ENCODE results near the gene CNOT10.
"Not testable (repeated sequence)": the region's sequence is repeated elsewhere in the genome, so short reads cannot be mapped to it uniquely, and the experiment has no call there.

CNOT10 gene

DNA sequence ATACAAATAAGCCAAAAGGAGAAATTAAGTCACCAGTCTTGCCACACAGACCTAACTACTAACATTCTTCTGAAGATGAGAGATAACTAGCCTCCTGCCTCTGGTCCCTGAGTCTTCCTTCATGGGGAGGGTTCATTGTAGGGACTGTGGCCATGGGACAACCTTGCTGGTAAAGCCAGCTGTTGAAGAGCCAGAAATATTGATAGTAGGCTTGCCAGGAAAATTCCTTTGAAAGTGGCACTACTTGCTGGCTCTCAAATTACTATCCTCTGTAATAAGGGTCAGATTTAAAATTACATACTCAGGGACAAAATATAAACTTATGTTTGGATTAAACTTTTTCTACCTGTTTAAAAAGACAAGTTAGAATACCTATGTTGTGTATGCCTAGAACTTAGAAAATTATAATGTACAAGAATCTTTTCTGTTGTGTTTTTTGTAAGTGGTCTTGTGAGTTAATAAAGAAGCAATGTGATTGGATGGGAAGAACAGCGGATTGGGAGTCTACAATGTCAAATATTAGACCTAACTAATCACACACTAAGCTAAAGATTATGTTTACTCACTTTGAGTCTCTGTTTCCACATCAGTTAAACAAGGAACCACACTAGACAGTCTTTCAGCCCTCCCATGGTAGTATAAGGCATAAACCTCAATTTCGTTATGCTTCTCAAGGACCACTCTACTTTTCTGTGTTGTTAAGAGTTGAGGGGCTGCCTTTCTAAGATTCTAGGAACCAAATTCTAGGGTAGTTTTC lies 72.8 kb downstream of the CNOT10 start:
- DNase-seq (ENCODE audit: low read depth): no peak

DNA sequence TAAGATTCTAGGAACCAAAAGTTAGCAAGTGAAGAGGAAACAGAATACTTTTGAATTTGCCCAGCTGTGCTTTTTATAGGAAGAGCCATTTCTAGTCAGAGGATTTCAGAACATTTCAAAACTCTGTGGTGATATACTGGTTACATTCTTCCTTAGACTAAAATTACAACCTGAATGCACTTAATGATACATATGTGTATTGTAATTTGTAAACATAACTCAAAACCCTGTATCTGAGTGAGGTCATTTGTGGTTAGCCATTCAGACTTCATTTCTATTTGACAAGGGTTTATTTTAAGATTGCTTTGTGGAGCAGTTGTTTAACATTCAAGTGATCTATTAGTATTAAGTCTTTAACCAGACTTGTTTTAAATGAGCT lies 73.4 kb downstream of the CNOT10 start:
- DNase-seq (ENCODE audit: low read depth): peak; percentile 25

DNA sequence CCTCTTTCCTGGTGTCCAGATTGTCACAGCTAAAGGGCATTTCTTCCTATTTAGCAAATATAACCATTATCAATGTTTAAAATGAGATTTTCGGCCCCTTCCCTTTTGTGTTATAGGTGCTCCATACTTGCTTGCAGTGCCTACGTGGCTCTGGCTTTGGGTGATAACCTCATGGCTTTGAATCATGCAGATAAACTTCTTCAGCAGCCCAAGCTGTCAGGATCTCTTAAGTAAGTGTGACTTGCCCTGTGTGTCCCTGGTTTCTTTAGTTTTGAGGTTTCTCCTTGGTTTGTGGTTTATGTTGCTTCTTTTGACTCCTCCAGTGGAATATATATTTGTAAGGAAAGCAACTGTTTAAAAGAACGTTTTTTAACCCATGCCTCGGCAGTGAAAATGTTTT lies 74.4 kb downstream of the CNOT10 start:
- DNase-seq (ENCODE audit: low read depth): no peak

- no peak for DNase-seq (ENCODE audit: low read depth)
These were observed 79.5 kb downstream of the CNOT10 start for GRCh38 chr3:32764481-32764880.

DNA sequence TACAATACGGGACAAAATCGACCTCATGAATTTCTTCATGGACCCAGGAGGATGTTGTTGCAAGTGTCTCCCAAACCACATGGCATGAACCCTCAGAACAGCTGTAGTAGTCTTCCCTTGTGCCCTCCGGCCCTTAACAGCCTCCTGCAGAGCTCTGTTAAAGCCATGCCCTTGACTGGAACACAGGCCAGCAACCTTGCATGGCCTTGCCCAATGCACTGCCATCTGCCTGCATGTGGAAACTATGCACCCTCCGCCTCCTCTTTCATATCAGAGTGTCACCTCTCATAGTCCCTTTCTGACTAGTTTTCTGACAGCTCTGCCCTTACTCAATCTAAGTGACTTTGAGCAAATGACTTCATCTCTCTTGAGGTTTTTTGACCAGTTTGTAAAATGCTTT lies 93.4 kb downstream of the CNOT10 start:
- no peak for DNase-seq (ENCODE audit: low read depth)

GRCh38 chr3:32780071-32780734 lies 95.2 kb downstream of the CNOT10 start:
- no peak for DNase-seq (ENCODE audit: low read depth)

GRCh38 chr3:32780735-32781210 lies 95.8 kb downstream of the CNOT10 start:
- peak; percentile 14 for DNase-seq (ENCODE audit: low read depth)

GRCh38 chr3:32781211-32781968 lies 96.4 kb downstream of the CNOT10 start:
- peak; percentile 70 for DNase-seq (ENCODE audit: low read depth)

DNA sequence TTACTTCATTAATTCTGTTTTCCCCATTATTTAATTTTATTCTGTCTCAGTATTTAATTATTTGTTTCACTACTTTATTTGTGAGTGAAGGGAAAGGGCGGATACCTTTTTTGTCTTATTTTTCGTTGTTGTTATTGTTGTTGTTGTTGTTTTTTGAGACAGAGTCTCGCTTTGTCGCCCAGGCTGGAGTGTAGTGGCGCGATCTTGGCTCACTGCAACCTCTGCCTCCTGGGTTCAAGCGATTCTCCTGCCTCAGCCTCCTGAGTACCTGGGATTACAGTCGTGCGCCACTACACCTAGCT lies 96.9 kb downstream of the CNOT10 start:
- not testable (repeated sequence) for DNase-seq (ENCODE audit: low read depth)

- no peak for DNase-seq (ENCODE audit: low read depth)
These were observed 97.4 kb downstream of the CNOT10 start for GRCh38 chr3:32782407-32782806.

DNA sequence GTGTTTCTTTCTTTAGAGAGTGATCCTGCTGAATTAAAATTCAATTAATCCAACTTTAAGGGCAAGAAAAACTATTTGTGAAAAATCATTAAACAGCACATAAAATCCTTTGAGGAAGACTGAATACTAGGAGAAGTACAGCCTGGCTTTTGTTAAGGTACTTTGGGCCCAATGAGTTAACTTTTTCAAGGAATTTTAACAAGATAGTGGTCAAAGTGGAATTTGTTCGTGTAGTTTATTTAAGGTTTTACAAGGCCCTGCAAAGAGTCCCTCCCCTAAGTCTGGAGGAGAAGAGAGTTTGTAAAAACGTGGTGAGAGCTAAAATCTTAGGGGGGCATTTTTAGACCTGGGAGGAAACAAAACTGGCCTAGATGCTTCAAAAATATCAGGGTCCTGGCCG lies 106.8 kb downstream of the CNOT10 start:
- no peak for DNase-seq (ENCODE audit: low read depth)

DNA sequence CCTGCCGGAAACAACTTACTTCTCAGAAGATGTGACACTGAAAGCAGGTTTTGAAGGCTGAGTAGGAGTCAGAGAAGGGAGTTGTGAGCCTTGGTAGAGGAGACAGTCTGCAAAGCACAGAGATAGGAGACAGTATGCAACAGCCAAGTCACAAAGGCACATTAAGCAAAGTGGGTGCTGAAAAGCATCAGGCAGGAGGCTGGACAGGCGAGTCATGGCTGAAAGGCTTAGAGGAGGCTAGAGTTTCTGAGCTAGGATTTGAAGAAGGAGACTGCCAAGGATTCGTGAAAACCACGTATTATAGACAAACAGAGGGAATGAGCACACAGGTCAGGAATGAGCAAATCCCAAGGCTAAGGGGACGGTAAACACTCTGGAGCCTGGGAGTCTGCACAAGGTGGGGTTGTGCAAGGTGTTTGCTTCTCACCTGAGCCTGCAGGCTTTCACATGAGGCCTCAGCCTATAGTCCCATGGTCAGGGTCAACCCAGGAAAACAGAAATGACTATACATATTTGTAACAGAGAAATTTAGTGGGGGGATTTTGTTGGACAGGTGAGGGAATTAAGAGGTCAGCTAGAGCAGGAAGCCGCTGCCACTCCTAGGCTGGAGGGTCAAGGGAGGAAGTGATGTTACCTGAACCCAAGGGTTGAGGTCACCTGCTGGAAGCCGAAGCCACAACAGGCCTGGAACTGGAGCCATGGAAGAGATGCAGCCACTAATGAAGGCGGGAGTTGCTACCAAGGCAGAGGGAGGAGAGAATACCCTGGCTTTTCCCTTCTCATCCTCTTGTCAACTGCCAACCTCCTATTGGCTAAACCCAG lies 109.7 kb downstream of the CNOT10 start:
- no peak for DNase-seq (ENCODE audit: low read depth)

- DNase-seq (ENCODE audit: low read depth): not testable (repeated sequence)
These were observed 111.5 kb downstream of the CNOT10 start for GRCh38 chr3:32796384-32796950.

GRCh38 chr3:32797776-32798175 lies 112.8 kb downstream of the CNOT10 start:
- DNase-seq (ENCODE audit: low read depth): no peak

GRCh38 chr3:32801440-32801839 lies 116.5 kb downstream of the CNOT10 start:
- DNase-seq (ENCODE audit: low read depth): not testable (repeated sequence)

DNA sequence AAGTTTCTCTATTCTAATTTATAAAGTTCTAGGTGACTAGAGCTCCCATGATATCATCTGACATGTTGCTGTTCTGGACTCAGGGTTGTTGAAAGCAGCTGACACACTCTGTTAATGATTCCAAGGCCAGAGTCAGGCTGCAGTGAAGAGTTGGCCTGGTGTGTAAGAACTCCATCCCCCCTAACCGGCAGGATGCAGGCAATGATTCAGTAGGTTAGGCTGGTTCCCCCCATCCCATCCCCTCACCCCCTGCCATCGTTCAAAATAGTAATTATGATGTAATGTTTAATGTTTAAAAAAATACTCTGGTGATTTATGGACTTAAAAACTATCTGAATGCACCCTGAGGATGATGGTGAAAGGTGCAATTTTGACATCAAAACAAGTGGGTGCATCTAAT lies 128.2 kb downstream of the CNOT10 start:
- DNase-seq (ENCODE audit: low read depth): no peak

DNA sequence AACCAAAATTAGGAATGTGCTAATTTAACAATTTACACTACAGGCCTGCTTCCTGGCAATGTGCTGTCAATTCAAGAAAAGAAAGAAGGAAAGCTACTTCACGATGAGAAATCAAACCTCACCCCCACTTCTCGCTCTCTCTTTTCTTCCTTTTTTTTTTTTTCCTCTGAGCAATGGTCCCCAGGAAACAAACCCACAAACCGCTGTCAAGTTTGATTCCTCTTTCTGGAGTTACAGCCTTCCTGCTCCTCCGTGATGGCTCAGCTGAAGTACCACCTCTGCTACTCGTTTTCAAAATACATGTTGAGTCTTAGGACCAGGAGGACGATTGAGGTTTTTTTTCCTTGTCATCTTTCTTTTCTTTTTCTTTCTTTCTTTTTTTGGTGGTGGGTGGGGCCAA lies 129.4 kb downstream of the CNOT10 start:
- DNase-seq (ENCODE audit: low read depth): no peak

- no peak for DNase-seq (ENCODE audit: low read depth)
These were observed 131.0 kb downstream of the CNOT10 start for GRCh38 chr3:32815841-32816438.

DNA sequence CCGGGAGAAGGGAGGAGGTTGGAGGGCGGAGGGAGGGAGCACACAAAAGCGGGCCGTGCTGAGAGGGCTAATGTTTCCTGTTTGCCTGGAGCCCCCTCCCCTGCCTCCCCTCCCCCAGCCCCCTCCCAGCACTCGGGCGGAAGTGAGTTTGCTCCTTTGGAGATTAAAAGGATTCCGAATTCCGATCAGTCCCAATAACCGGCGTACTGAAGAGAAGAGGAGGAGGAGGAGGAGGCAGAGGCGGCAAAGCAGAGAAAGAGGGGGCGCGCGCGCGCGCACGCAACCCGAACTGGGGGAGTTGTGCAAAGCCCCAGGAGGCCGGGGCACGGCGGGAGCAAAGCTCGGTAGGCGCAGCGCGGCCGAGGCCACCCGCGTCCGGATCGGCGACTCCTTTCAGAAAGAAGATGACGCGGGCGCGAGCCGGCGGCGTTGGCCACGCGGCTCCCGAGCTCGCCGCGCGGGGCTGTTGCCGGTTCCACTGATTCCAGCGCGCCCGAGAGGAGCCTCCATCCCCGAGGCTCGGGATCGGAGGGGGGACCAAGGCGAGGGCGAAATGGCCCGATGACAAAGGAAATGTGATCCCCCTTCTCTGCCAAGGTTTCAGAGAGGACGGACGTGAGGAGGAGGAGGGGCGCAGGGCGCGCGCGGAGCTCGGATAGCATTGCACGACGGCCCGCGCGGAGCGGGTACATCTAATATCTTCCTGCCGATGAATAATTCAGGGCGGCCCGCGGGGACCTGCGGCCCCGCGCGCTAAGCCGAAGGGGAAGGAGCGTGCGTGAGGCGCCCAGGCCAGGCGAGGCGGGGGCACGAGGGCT lies 131.7 kb downstream of the CNOT10 start:
- no peak for DNase-seq (ENCODE audit: low read depth)

DNA sequence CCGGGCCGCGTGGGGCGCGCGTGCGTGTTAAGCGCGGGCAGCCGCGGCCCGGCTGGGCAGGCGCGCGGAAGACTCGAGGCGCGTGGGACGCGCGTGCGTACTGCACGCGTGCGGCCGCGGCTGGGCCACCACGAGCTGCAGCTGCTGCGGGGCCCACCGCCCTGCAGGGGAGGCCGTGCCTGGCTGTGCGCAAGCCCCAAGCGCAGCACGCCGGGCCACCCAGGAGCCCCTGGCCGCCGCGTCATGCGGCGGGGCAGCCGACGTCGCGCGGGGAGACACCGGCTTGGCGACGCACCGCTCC lies 132.2 kb downstream of the CNOT10 start:
- no peak for DNase-seq (ENCODE audit: low read depth)
